Mesenchymal stem cell (in vitro differentiated cells and primary cell): Measurements from ENCODE around the gene ETS2.
A peak's percentile ranks its signal among the peaks of the same experiment; 100 is the strongest.

Experiments
- DNase-seq: peaks from one replicate; pipeline ENCODE4 v3.0.0-alpha.2; 2013
- H2AFZ ChIP-seq: one replicate; pipeline ENCODE4 v1.6.1; 2013; ENCODE audit warnings: low read depth, mild to moderate bottlenecking, control low read depth, inconsistent platforms, low read length, moderate library complexity
- H2AK5ac ChIP-seq: 2 replicates; pipeline ENCODE4 v1.6.1; 2013; ENCODE audit warnings: low read length, moderate library complexity, mild to moderate bottlenecking, inconsistent platforms; ENCODE audit not compliant: severe bottlenecking
- H2BK120ac ChIP-seq: one replicate; pipeline ENCODE4 v1.6.1; 2013; ENCODE audit warnings: low read depth, mild to moderate bottlenecking, inconsistent platforms, low read length, moderate library complexity
- H2BK12ac ChIP-seq, 2 experiments: one replicate each; pipeline ENCODE4 v1.6.1; 2013; ENCODE audit warnings: inconsistent platforms in 2 of 2, low read length in 2 of 2, mild to moderate bottlenecking in 2 of 2, moderate library complexity in 2 of 2, control low read depth in 1 of 2
- H2BK15ac ChIP-seq: one replicate; pipeline ENCODE4 v1.6.1; 2013; ENCODE audit warnings: mild to moderate bottlenecking, low read depth, inconsistent platforms; ENCODE audit not compliant: poor library complexity, severe bottlenecking
- H2BK5ac ChIP-seq: 2 replicates; pipeline ENCODE4 v1.6.1; 2013; ENCODE audit warnings: low read depth, mild to moderate bottlenecking, low read length, control low read depth, inconsistent platforms; ENCODE audit not compliant: poor library complexity, severe bottlenecking
- H3K14ac ChIP-seq, 2 experiments: one replicate each; pipeline ENCODE4 v1.6.1; 2013; ENCODE audit warnings: inconsistent platforms in 2 of 2, low read length in 2 of 2, control low read depth in 1 of 2, mild to moderate bottlenecking in 1 of 2, moderate library complexity in 1 of 2
- H3K18ac ChIP-seq, 2 experiments: one replicate each; pipeline ENCODE4 v1.6.1; 2013; ENCODE audit warnings: inconsistent platforms in 2 of 2, low read length in 2 of 2, control low read depth in 1 of 2, low read depth in 1 of 2, mild to moderate bottlenecking in 1 of 2
- H3K23ac ChIP-seq, 2 experiments: one replicate each; pipeline ENCODE4 v1.6.1; 2013; ENCODE audit warnings: inconsistent platforms in 2 of 2, low read length in 2 of 2, mild to moderate bottlenecking in 2 of 2, moderate library complexity in 2 of 2, control low read depth in 1 of 2
- H3K27ac ChIP-seq: 2 replicates; pipeline ENCODE4 v1.5.1; 2013; ENCODE audit warnings: mild to moderate bottlenecking, moderate library complexity, low read length, control low read depth, inconsistent platforms; ENCODE audit not compliant: poor library complexity, severe bottlenecking
- H3K27me3 ChIP-seq, 2 experiments: 2 replicates each; pipeline versions ENCODE4 v1.6.1 to v1.7.0; 2013; ENCODE audit warnings: low read length in 2 of 2, mild to moderate bottlenecking in 2 of 2, moderate library complexity in 2 of 2, control low read depth in 1 of 2, inconsistent platforms in 1 of 2; ENCODE audit not compliant: control insufficient read depth in 1 of 2, insufficient read depth in 1 of 2
- H3K36me3 ChIP-seq, 2 experiments: 2 replicates each; pipeline versions ENCODE4 v1.6.1 to v1.7.0; 2013; ENCODE audit warnings: low read length in 2 of 2, control low read depth in 1 of 2, inconsistent platforms in 1 of 2, low read depth in 1 of 2, mild to moderate bottlenecking in 1 of 2; ENCODE audit not compliant: insufficient read depth in 2 of 2, control insufficient read depth in 1 of 2
- H3K4ac ChIP-seq, 2 experiments: one replicate each; pipeline ENCODE4 v1.6.1; 2013; ENCODE audit warnings: inconsistent platforms in 2 of 2, low read length in 2 of 2, mild to moderate bottlenecking in 2 of 2, moderate library complexity in 2 of 2, control low read depth in 1 of 2, low read depth in 1 of 2
- H3K4me1 ChIP-seq: 2 replicates; pipeline ENCODE4 v1.6.1; 2013; ENCODE audit warnings: low read depth, low read length, control low read depth; ENCODE audit not compliant: control insufficient read depth, insufficient read depth
- H3K4me2 ChIP-seq: 2 replicates; pipeline ENCODE4 v1.6.1; 2013; ENCODE audit warnings: low read length, mild to moderate bottlenecking, inconsistent platforms; ENCODE audit not compliant: poor library complexity, severe bottlenecking
- H3K4me3 ChIP-seq, 2 experiments: 2 replicates each; pipeline versions ENCODE4 v1.5.1 to v1.7.0; 2013; ENCODE audit warnings: low read length in 2 of 2, mild to moderate bottlenecking in 2 of 2, control low read depth in 1 of 2, low read depth in 1 of 2; ENCODE audit not compliant: insufficient read depth in 1 of 2
- H3K79me1 ChIP-seq: replicated peaks from 2 replicates; pipeline ENCODE4 v1.6.1; 2013; ENCODE audit warnings: mild to moderate bottlenecking, control low read depth, low read length, inconsistent platforms; ENCODE audit not compliant: poor library complexity, severe bottlenecking
- H3K9ac ChIP-seq: 2 replicates; pipeline ENCODE4 v1.7.0; 2013; ENCODE audit warnings: mild to moderate bottlenecking, low read length, moderate library complexity
- H3K9me3 ChIP-seq: 2 replicates; pipeline ENCODE4 v1.7.0; 2013; ENCODE audit warnings: mild to moderate bottlenecking, low read length; ENCODE audit not compliant: control insufficient read depth
- H4K8ac ChIP-seq: one replicate; pipeline ENCODE4 v1.6.1; 2013; ENCODE audit warnings: inconsistent platforms, mild to moderate bottlenecking, low read length, moderate library complexity
- H4K91ac ChIP-seq: one replicate; pipeline ENCODE4 v1.6.1; 2013; ENCODE audit warnings: mild to moderate bottlenecking, low read length, inconsistent platforms
- WGBS: methylation state at CpG from one replicate; pipeline ENCODE4 v1.1.7; 2013; ENCODE audit warnings: mixed read lengths; 5-methylcytosine and 5-hydroxymethylcytosine counted together

The ETS2 gene

DNA sequence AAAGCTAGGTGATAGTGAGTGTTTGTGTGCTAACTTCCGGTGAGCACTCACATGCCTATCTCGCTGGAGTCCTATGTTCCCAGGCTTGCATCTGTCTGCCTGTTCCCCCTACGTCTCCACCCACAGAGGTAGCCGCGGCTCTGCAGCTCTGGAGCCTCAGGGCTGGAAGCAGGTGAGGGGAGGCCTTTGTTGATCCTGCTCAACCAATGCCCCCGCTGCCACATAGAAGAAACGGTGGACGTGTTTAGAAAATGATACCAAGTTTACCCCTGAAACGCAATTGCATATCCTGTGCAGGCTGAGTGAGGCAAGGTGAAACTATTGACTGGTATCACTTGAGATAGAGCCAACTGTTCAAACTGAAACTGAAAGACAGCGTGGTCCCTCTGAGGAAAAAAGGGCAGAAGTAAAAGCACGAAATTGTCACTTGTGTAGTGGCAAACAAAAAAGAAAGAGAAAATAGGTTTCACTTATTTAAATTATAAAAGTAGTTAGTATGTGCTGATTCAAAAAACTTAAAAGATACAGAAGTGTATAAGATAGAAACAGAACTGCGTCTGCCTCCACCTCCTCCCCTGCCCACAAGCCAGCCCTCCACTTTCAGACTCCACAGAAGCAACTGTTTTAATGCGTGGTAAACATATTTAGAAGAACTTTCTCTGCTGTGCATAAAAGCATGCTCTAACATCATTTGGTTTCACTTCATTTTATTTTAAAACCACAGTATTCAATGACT lies 38.6 kb upstream of the ETS2 start:
- Histone ChIP-seq H3K27me3 (peaks cover 0 to 8% of the 10 kb centered on the region in 2 experiments), H3K79me1 (no peaks in the 10 kb centered on the region), H4K8ac (peak overlapping the region; percentile 12), H2AFZ (no peak overlapping the region), H3K9ac (no peak overlapping the region), H2BK12ac (peak overlapping the region in 1 of 2 experiments; percentile 32), H3K4me2 (no peak overlapping the region), H3K9me3 (peaks cover 8% of the 10 kb centered on the region), H3K4me3 (no peak overlapping the region), H3K14ac (no peak overlapping the region), H2BK15ac (no peak overlapping the region), H3K36me3 (no peaks in the 10 kb centered on the region), H3K4me1 (peaks cover 7% of the 10 kb centered on the region), H2BK5ac (no peak overlapping the region), H4K91ac (no peak overlapping the region), H3K23ac (no peak overlapping the region), H2BK120ac (no peak overlapping the region), H3K4ac (peak overlapping the region in 1 of 2 experiments; percentile 8), H3K18ac (peak overlapping the region in 1 of 2 experiments; percentile 84), H3K27ac (no peak overlapping the region), H2AK5ac (no peak overlapping the region)
- peak; percentile 51 for DNase-seq
- WGBS = 80% methylated on average over 12 of the region's 13 CpGs

DNA sequence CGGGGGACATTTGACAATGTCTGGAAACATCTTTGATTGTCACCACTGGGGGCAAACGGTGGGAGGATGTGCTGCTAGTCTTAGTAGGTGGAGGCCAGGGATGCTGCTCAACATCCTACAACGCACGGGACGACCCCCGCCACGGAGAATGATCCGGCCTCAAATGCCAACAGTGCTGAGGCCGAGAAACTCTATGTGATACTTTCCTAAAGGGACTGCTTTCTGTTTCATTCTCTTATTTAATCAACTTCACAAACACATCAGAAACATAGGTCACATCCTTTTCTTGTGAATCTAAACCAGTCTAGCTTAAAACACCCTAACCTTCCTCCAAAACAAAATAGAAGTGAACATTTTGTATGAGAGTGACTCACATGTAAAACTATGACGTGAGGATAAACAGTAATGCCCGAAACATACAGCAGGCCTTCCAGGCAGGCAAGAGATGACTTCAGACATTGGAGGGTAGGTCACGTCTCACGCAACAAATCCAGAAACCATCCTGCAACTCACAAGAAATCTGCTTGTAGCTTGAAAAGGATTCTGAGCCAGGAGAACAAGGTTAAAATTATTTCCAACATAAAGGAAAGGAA lies 37.2 kb upstream of the ETS2 start:
- no peaks in the 10 kb centered on the region for H3K79me1 ChIP-seq
- peak overlapping the region; percentile 82 for H4K91ac ChIP-seq
- peak; percentile 99 for DNase-seq
- H3K27ac ChIP-seq = peak overlapping the region; percentile 73
- peak overlapping the region; percentile 31 for H2AK5ac ChIP-seq
- H2BK120ac ChIP-seq = peak overlapping the region; percentile 98
- peaks cover 11% of the 10 kb centered on the region for H3K4me1 ChIP-seq
- peaks cover 0 to 8% of the 10 kb centered on the region in 2 experiments for H3K27me3 ChIP-seq
- H3K18ac ChIP-seq = peak overlapping the region; percentile 99
- no peak overlapping the region for H2BK5ac ChIP-seq
- 23% methylated on average over 13 of the region's 13 CpGs for WGBS
- H3K14ac ChIP-seq = peak overlapping the region in 1 of 2 experiments; percentile 80
- no peak overlapping the region for H3K4me2 ChIP-seq
- H3K23ac ChIP-seq = no peak overlapping the region
- peak overlapping the region; percentile 74 for H2BK15ac ChIP-seq
- H3K4ac ChIP-seq = peak overlapping the region; percentile 84 to 87
- peak overlapping the region; percentile 96 to 99 for H2BK12ac ChIP-seq
- no peak overlapping the region for H3K9ac ChIP-seq
- H2AFZ ChIP-seq = no peak overlapping the region
- H3K9me3 ChIP-seq = peaks cover 8% of the 10 kb centered on the region
- H4K8ac ChIP-seq = peak overlapping the region; percentile 94
- H3K36me3 ChIP-seq = no peaks in the 10 kb centered on the region
- no peak overlapping the region for H3K4me3 ChIP-seq

DNA sequence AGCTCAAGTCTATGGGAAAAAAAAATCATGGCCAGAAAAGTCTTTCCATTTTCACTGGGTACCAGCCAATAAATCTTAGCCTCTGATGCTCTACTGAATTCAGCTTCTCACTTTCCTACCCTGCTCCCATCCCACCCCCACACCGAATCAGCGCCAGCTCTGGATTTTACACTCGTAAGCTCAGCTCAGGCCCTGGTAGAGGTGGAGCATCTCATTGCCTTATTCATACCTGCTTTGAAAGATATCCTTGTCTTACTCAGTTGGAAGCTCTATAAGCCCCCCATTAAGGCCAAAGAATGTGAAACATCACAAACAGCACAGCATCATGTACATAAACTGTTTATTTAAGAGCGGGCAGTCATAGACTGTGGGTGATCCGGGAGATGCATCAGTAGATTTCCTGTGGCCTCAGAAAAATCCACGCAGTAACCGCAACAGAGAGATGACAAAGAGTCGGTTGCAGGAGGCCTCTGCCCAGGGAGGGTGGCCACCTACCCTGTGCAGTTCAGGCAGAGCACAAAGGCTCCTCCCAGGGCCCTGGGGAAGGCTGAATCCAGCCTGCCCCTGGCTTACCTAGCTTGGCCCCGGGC lies 36.4 kb upstream of the ETS2 start:
- peaks cover 8% of the 10 kb centered on the region for H3K9me3 ChIP-seq
- no peak overlapping the region for H2BK15ac ChIP-seq
- peak overlapping the region; percentile 84 to 89 for H3K4ac ChIP-seq
- peak overlapping the region; percentile 96 for H4K91ac ChIP-seq
- peaks cover 0 to 8% of the 10 kb centered on the region in 2 experiments for H3K27me3 ChIP-seq
- no peak overlapping the region for H3K9ac ChIP-seq
- DNase-seq = peak; percentile 98
- H3K4me3 ChIP-seq = no peak overlapping the region
- no peak overlapping the region for H3K4me2 ChIP-seq
- H3K79me1 ChIP-seq = no peaks in the 10 kb centered on the region
- peak overlapping the region; percentile 97 to 99 for H2BK12ac ChIP-seq
- peak overlapping the region in 1 of 2 experiments; percentile 74 for H3K23ac ChIP-seq
- H3K27ac ChIP-seq = peak overlapping the region; percentile 73
- H3K4me1 ChIP-seq = peaks cover 13% of the 10 kb centered on the region
- peak overlapping the region in 1 of 2 experiments; percentile 63 for H3K14ac ChIP-seq
- peak overlapping the region; percentile 87 to 89 for H3K18ac ChIP-seq
- H2BK120ac ChIP-seq = peak overlapping the region; percentile 51
- H2AK5ac ChIP-seq = no peak overlapping the region
- no peaks in the 10 kb centered on the region for H3K36me3 ChIP-seq
- H4K8ac ChIP-seq = peak overlapping the region; percentile 78
- H2BK5ac ChIP-seq = no peak overlapping the region
- 3% methylated on average over 9 of the region's 9 CpGs for WGBS
- peak overlapping the region; percentile 47 for H2AFZ ChIP-seq

DNA sequence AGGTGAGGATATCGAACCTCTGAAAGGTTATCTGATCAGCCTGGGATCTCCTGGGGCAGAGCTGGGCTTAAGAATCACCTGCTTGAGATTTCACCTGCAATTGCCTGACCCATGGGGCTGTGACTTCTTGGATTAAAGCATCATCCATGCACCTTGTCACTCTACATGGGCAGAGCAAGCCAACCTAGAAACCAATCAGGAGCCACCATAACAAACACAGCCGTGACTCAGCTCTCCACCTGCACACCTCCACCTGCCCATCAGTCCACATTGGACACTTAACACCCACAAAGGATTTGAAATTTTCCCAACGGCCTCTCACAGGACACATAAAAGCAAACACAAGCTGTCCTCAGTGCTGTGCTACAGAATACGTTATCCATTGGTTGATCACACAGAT lies 35.1 kb upstream of the ETS2 start:
- H3K79me1 ChIP-seq = no peaks in the 10 kb centered on the region
- H3K36me3 ChIP-seq = no peaks in the 10 kb centered on the region
- H3K4me2 ChIP-seq = no peak overlapping the region
- no peak overlapping the region for H3K23ac ChIP-seq
- peak overlapping the region; percentile 19 for H2BK15ac ChIP-seq
- H4K8ac ChIP-seq = peak overlapping the region; percentile 29
- no peak overlapping the region for H2BK5ac ChIP-seq
- H3K9ac ChIP-seq = no peak overlapping the region
- no peak overlapping the region for H3K27ac ChIP-seq
- H3K4me1 ChIP-seq = peaks cover 13% of the 10 kb centered on the region
- H2AK5ac ChIP-seq = peak overlapping the region; percentile 40
- peak overlapping the region; percentile 82 for H4K91ac ChIP-seq
- peaks cover 8% of the 10 kb centered on the region for H3K9me3 ChIP-seq
- WGBS = 89% methylated on average over 4 of the region's 4 CpGs
- no peak overlapping the region for H2AFZ ChIP-seq
- H3K14ac ChIP-seq = peak overlapping the region in 1 of 2 experiments; percentile 87
- H2BK120ac ChIP-seq = peak overlapping the region; percentile 71
- H3K4ac ChIP-seq = peak overlapping the region; percentile 0 to 92
- no peak for DNase-seq
- peak overlapping the region; percentile 80 to 96 for H2BK12ac ChIP-seq
- H3K27me3 ChIP-seq = peaks cover 0 to 4% of the 10 kb centered on the region in 2 experiments
- peak overlapping the region; percentile 28 to 92 for H3K18ac ChIP-seq
- no peak overlapping the region for H3K4me3 ChIP-seq
